Keratinocyte (primary cell): ENCODE data around the gene EIF4E1B.

Experiments used
- EZH2 ChIP-seq: IDR thresholded peaks from one replicate; pipeline ENCODE4 v1.6.1; 2012; ENCODE audit warnings: inconsistent platforms, mild to moderate bottlenecking, low read length, moderate library complexity
- TF ChIP-seq, protein P1 (sequence below), 3 experiments: IDR thresholded peaks in 1 of 3; conservative IDR thresholded peaks in 1 of 3; optimal IDR thresholded peaks in 1 of 3; 2 replicates in 2 of 3; 3 replicates in 1 of 3; pipeline versions ENCODE3 to v1.5.1; 2011; ENCODE audit warnings: low read length in 3 of 3, mild to moderate bottlenecking in 3 of 3, moderate library complexity in 2 of 3, control low read depth in 1 of 3, inconsistent platforms in 1 of 3; ENCODE audit not compliant: insufficient read depth in 2 of 3; ENCODE audit errors: extremely low read depth in 1 of 3

DNA sequence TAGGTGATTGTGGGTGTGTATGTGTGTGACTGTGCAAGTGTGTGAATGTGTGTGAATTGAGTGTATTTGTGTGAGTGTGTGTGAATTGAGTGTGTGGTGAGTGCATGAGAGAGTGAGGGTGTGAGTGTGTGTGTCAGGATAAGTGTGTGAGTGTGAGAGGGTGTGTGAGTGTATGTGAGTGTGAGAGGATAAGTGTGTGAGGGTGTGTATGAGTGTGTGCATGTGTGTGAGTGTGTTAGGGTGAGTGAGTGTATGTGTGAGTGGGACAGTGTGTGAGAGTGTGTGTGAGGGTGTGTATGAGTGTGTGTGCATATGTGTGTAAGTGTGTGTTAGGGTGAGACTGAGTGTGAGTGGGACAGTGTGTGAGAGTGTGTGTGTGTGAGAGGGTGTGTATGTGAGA, 42.2 kb upstream of the EIF4E1B start:
- TF ChIP-seq, protein P1, sequence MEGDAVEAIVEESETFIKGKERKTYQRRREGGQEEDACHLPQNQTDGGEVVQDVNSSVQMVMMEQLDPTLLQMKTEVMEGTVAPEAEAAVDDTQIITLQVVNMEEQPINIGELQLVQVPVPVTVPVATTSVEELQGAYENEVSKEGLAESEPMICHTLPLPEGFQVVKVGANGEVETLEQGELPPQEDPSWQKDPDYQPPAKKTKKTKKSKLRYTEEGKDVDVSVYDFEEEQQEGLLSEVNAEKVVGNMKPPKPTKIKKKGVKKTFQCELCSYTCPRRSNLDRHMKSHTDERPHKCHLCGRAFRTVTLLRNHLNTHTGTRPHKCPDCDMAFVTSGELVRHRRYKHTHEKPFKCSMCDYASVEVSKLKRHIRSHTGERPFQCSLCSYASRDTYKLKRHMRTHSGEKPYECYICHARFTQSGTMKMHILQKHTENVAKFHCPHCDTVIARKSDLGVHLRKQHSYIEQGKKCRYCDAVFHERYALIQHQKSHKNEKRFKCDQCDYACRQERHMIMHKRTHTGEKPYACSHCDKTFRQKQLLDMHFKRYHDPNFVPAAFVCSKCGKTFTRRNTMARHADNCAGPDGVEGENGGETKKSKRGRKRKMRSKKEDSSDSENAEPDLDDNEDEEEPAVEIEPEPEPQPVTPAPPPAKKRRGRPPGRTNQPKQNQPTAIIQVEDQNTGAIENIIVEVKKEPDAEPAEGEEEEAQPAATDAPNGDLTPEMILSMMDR (optimal IDR thresholded peaks at IDR 0.05 in 1 of 3, IDR thresholded peaks at IDR 0.05 in 1 of 3, conservative IDR thresholded peaks at IDR 0.05 in 1 of 3; ENCODE audit: extremely low read depth in 1 of 3, insufficient read depth in 2 of 3, low read length in 3 of 3), result no peak
- no peak for TF ChIP-seq EZH2
